ENCODE measurements around the gene FFAR4.

The FFAR4 gene

GRCh38 chr10:93572606-93573005, 6.1 kb downstream of the FFAR4 start:
- no peak for DNase-seq (ENCODE audit: low read depth)

GRCh38 chr10:93573051-93573909, 6.8 kb downstream of the FFAR4 start:
- DNase-seq (ENCODE audit: low read depth): no peak

GRCh38 chr10:93573924-93574323, 7.5 kb downstream of the FFAR4 start:
- DNase-seq (ENCODE audit: low read depth): no peak

DNA sequence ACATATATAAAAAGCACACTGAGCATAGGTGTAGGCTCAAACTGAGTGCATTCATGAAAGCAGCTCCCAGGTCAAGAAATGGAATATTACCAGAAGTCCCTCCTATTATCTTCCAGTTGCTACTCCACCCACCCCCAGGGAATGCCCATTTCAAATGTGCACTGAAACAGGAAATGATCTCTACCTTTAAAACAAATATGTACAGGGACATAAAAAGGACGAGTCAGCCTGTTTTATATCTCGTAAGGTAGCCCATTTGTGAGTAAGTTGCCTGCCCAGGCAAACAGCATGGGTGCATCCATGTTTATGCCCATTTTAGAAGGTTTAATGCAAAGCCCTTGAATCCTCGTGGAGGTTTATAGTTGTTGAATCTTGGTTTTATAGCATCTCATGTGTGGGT, 10.4 kb downstream of the FFAR4 start:
- DNase-seq (ENCODE audit: low read depth): no peak

- no peak for DNase-seq (ENCODE audit: low read depth)
Measured at GRCh38 chr10:93577565-93577964, 11.1 kb downstream of the FFAR4 start.

DNA sequence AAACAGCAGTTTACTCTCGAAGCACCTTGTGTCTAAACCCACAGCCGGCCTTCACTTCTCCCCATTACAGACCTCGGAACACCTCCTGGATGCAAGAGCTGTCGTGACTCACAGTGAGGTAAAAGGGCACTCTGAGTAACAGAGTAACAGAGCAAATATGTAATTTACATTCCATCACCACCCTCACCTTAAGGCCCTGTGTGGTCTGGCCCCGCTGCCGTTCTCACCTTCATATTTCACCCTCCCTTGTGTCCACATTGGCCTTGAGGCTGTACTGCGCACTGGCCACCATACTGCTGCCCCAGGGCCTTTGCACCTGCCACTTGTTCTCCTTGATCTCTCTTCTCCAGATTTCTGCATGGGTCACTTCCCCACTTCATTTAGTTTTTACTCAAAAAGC, 12.6 kb downstream of the FFAR4 start:
- DNase-seq (ENCODE audit: low read depth): no peak

- no peak for DNase-seq (ENCODE audit: low read depth)
Measured at GRCh38 chr10:93579985-93580711, 13.7 kb downstream of the FFAR4 start.

GRCh38 chr10:93580828-93581227, 14.4 kb downstream of the FFAR4 start:
- DNase-seq (ENCODE audit: low read depth): no peak

DNA sequence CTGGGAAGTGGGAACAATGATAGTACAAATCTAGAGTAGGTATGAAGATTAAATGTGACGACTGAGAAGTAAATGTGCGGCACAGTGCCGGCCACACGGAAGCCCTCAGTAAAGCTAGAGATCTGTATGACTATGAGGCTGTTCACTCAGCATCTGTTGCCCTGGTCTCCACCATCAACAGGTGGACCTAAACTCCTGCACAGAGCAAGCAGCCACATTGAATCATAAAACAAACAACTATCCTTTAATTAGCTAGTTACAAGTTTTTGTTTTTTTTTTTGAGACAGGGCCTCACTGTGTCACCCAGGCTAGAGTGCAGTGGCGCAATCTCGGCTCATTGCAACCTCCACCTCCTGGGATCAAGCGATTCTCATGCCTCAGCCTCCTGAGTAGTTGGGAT, 18.0 kb downstream of the FFAR4 start:
- DNase-seq (ENCODE audit: low read depth): no peak

DNA sequence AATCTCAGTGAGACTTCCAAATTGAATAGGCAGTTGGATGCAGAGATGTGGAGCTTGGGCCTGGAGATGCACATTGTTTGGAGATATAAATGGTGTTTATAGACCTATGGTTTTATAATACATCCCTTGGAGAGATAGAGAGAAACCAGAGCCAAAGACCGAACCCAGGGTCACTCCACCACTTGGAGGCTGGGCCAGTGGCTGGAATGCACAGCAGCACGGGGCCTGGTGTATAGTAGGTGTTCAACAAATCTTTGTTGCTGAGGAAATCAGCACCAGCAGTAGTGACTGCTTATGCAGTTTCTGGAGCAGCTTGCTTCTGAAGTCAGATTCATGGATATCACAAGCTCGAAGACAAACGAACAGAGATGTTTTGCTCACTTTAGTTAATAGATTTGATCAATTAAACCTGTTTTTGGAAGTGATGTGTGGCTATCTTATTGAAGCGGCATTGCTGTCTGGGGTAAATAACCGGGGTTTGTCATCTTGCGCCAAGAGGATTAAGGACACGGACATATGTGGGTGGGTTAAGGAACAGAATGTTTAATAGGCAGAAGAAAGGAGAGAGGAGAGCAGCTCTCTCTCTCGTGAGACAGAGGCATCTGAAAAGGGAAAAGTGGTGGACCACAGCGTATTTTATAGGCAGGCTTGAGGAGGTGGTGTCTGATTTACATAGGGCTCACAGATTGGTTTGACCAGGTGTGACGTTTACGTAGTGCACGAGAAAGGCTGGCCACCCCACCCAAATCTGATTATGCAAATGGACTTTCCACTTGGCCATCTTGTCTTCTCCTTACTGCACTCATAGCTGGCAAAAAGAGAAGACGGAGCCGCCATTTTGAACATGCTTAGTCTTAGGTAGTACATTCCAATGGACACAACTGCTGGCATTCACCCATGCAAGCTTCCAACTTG, 23.4 kb downstream of the FFAR4 start:
- no peak for DNase-seq (ENCODE audit: low read depth)

DNA sequence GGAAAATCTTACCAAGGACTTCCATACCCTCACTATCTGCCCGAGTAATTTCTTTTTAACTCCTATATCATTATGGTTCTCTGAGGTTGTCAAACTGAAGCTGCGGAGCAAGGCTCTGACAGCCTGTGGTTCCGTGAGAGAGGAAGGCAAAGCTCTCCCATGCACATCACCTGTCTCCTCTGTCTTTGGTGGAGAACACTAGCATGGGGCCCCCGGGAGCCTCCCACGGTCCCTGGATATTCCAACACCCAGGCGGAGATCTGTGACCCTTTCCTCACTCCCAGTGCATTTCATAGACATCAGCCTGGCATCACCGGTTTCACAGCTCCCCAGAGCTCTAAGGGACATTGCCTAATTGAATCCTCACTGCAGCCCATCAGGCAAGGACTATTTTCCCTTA, 24.2 kb downstream of the FFAR4 start:
- no peak for DNase-seq (ENCODE audit: low read depth)

- no peak for DNase-seq (ENCODE audit: low read depth)
Measured at GRCh38 chr10:93591065-93591808, 24.8 kb downstream of the FFAR4 start.

GRCh38 chr10:93593254-93593653, 26.8 kb downstream of the FFAR4 start:
- no peak for DNase-seq (ENCODE audit: low read depth)

- no peak for DNase-seq (ENCODE audit: low read depth)
Measured at GRCh38 chr10:93593749-93594148, 27.3 kb downstream of the FFAR4 start.

GRCh38 chr10:93594518-93594917, 28.1 kb downstream of the FFAR4 start:
- no peak for DNase-seq (ENCODE audit: low read depth)

- DNase-seq (ENCODE audit: low read depth): no peak
Measured at GRCh38 chr10:93595378-93596161, 29.1 kb downstream of the FFAR4 start.

DNA sequence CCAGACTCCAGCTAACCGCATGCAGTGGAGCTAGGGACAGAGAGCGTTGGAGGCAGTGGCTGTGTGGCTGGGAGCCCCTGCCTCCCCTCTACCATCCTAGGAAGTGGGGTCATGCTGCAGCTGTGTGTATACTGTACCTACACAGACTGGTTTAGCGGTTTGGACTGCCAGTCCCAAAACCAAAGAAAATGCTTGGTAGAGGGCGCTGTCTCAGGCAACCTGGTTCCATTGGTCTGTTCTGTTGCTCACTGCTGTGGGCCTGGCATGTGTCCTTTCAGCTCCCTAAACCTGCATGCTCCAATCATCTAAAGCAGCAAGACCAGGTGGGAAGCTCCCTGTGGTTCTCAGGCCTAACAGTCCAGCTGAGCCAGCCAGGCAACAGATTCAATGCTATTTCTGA, 30.1 kb downstream of the FFAR4 start:
- no peak for DNase-seq (ENCODE audit: low read depth)

- DNase-seq (ENCODE audit: low read depth): no peak
Measured at GRCh38 chr10:93597075-93597599, 30.7 kb downstream of the FFAR4 start.

DNA sequence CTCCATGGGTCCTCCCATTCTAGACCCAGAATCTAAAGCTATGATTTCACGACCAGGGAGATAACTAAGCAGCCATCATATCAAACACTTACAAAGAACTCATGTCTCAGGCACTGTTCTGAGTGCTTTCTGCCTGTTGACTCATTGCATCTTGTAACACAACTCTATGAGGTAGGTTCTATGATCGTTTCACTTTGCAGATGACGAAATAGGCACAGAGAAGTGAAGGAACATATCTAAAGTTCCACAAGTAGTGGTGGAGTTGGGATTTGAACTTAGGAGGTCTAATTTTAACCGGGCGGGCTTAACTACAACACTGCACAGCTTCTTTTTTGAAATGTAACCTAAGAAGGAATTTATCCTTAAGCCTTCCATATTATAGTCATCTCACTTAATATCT, 31.7 kb downstream of the FFAR4 start:
- no peak for DNase-seq (ENCODE audit: low read depth)

- DNase-seq (ENCODE audit: low read depth): no peak
Measured at GRCh38 chr10:93599335-93599734, 32.9 kb downstream of the FFAR4 start.

DNA sequence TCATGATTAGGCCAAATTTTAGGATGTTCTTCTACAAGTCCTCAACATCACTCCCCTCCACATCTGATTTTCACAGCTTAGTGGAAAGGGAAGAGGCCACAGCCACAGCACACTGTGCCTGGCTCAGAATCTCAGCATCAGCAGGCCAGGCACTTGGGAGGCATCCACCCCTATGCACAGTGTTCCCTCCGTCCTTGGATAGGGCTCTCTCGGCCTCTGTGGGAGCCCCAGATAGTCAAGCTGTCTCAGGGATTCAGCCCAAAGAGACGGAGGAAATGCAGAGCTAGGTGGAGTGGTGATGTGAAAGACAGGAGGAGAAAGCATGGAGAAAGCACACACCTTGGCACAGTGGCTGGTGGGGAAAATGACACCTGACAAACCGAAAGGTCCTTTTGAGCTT, 33.3 kb downstream of the FFAR4 start:
- no peak for DNase-seq (ENCODE audit: low read depth)
